B cell (primary cell): ENCODE data around the gene PPP6R3. TPM values are rescaled to one million over a fixed set of nuclear protein-coding genes. Genes with fewer than 3 reads are reported as not detected.
"Not testable (repeated sequence)": the region's sequence is repeated elsewhere in the genome, so short reads cannot be mapped to it uniquely, and the experiment has no call there.

Source experiments
- ATAC-seq: fragments of 200-7000 bp; cut with Tn5 transposase; one replicate; pipeline ENCODE4 v1.10.0; 2021; ENCODE audit warnings: low read depth, mild to moderate bottlenecking, moderate number of reproducible peaks, moderate library complexity
- CTCF ChIA-PET: fragments of 350-600 bp; sonication (Branson Sonifier 250); formaldehyde crosslinking; loops from one replicate; lab custom pipeline; 2021; ENCODE audit warnings: antibody characterized with exemption, inconsistent platforms; lab: Charles Lee
- POLR2A ChIA-PET: fragments of 350-600 bp; sonication (Branson Sonifier 250); formaldehyde crosslinking; loops from one replicate; lab custom pipeline; 2021; ENCODE audit warnings: antibody characterized with exemption; lab: Charles Lee
- DNase-seq: peaks from one replicate; pipeline ENCODE4 v3.0.0; 2013
- H2AFZ ChIP-seq: 2 replicates; pipeline ENCODE4 v1.6.1; 2012; ENCODE audit warnings: mild to moderate bottlenecking, low read depth, low read length; ENCODE audit not compliant: insufficient read depth, poor library complexity, severe bottlenecking
- H3K27ac ChIP-seq, 2 donors: 1 replicate in 1 of 2; 2 replicates in 1 of 2; pipeline ENCODE4 v1.5.1; 2012 to 2013; ENCODE audit warnings: low read length in 2 of 2, mild to moderate bottlenecking in 2 of 2, moderate library complexity in 1 of 2
- H3K27me3 ChIP-seq, 4 experiments: fragments of 200-600 bp in 1 of 4; sonication (generic) in 1 of 4; replicated peaks in 1 of 4; 1 replicate in 2 of 4; 2 replicates in 2 of 4; pipeline versions ENCODE4 v1.6.1 to v1.7.0; 2013 to 2016; ENCODE audit warnings: low read length in 3 of 4, mild to moderate bottlenecking in 2 of 4, mixed read lengths in 1 of 4, moderate library complexity in 1 of 4; ENCODE audit not compliant: insufficient read depth in 4 of 4, control insufficient read depth in 3 of 4; ENCODE audit errors: control extremely low read depth in 1 of 4
- H3K36me3 ChIP-seq, 2 experiments: replicated peaks in 1 of 2; 1 replicate in 1 of 2; 2 replicates in 1 of 2; pipeline versions ENCODE4 v1.6.1 to v1.7.1; 2013; ENCODE audit warnings: low read length in 1 of 2; ENCODE audit not compliant: insufficient read depth in 2 of 2, control insufficient read depth in 1 of 2; ENCODE audit errors: control extremely low read depth in 1 of 2, extremely low read depth in 1 of 2
- H3K4me1 ChIP-seq, 2 donors: fragments of 200-600 bp in 1 of 2; sonication (generic) in 1 of 2; 1 replicate in 1 of 2; 2 replicates in 1 of 2; pipeline versions ENCODE4 v1.5.1 to v1.6.1; 2013 to 2017; ENCODE audit warnings: low read length in 2 of 2; ENCODE audit not compliant: control insufficient read depth in 2 of 2, insufficient read depth in 2 of 2
- H3K4me2 ChIP-seq: replicated peaks from 2 replicates; pipeline ENCODE3; 2012; ENCODE audit warnings: mild to moderate bottlenecking, low read depth, low read length; ENCODE audit not compliant: poor library complexity, severe bottlenecking
- H3K4me3 ChIP-seq, 5 experiments: fragments of 200-600 bp in 1 of 5; sonication (generic) in 1 of 5; 1 replicate in 3 of 5; 2 replicates in 2 of 5; pipeline versions ENCODE4 v1.5.1 to v1.7.0; 2011 to 2016; ENCODE audit warnings: low read length in 4 of 5, mild to moderate bottlenecking in 4 of 5, low read depth in 2 of 5, control low read depth in 1 of 5, moderate library complexity in 1 of 5; ENCODE audit not compliant: insufficient read depth in 1 of 5; ENCODE audit errors: control extremely low read depth in 1 of 5, extremely low read depth in 1 of 5
- H3K79me2 ChIP-seq: fragments of 200-600 bp; sonication (generic); one replicate; pipeline ENCODE4 v1.6.0; 2016; ENCODE audit warnings: low read length; ENCODE audit not compliant: control insufficient read depth, insufficient read depth
- H3K9ac ChIP-seq: fragments of 200-600 bp; sonication (generic); 2 replicates; pipeline ENCODE4 v1.6.1; 2017; ENCODE audit warnings: mild to moderate bottlenecking, low read length, moderate library complexity
- H3K9me3 ChIP-seq, 3 donors: one replicate each; pipeline versions ENCODE4 v1.6.1 to v1.7.1; 2013; ENCODE audit warnings: low read length in 2 of 3; ENCODE audit not compliant: control insufficient read depth in 2 of 3, insufficient read depth in 1 of 3; ENCODE audit errors: control extremely low read depth in 1 of 3
- H4K20me1 ChIP-seq: 2 replicates; pipeline ENCODE4 v1.6.0; 2012; ENCODE audit warnings: mild to moderate bottlenecking, low read length; ENCODE audit not compliant: insufficient read depth, control insufficient read depth, poor library complexity, severe bottlenecking
- H3K27ac Mint-ChIP-seq: one replicate; pipeline ENCODE4 v1.8.0; 2021; ENCODE audit warnings: mixed read lengths
- H3K27me3 Mint-ChIP-seq: one replicate; pipeline ENCODE4 v1.8.0; 2021; ENCODE audit warnings: mixed read lengths
- H3K4me1 Mint-ChIP-seq: one replicate; pipeline ENCODE4 v1.8.0; 2021; ENCODE audit warnings: mixed read lengths
- H3K4me3 Mint-ChIP-seq: one replicate; pipeline ENCODE4 v1.8.0; 2021; ENCODE audit warnings: mixed read lengths
- H3K9me3 Mint-ChIP-seq: one replicate; pipeline ENCODE4 v1.8.0; 2022; ENCODE audit warnings: mixed read lengths; ENCODE audit not compliant: insufficient read depth
- EZH2 ChIP-seq: IDR thresholded peaks from 2 replicates; pipeline ENCODE4 v1.6.1; 2012; ENCODE audit warnings: borderline replicate concordance, low read depth, mild to moderate bottlenecking, moderate library complexity, low read length; ENCODE audit not compliant: insufficient read depth, poor library complexity, severe bottlenecking
- WGBS: methylation state at CpG from one replicate; pipeline ENCODE4 v1.1.5; 2013; ENCODE audit warnings: missing lambda C conversion rate; ENCODE audit not compliant: insufficient coverage; 5-methylcytosine and 5-hydroxymethylcytosine counted together
- intact Hi-C: fragments of 100-400 bp; cut with micrococcal nuclease; formaldehyde crosslinking; loops from one replicate; pipeline ENCODE4 v1.10.0; 2022
- polyA plus RNA-seq: library from polyadenylated mRNA; depleted of rRNA; stranded (reverse); fragments of >200 nt; gene quantifications from 2 replicates; pipeline ENCODE4 v1.2.3, GENCODE V29; 2012
- total RNA-seq, 2 donors: library from RNA; stranded (reverse); fragments of 120-200 nt in 1 of 2; gene quantifications; 1 replicate in 1 of 2; 2 replicates in 1 of 2; pipeline versions ENCODE4 v1.2.3 to v1.2.4, GENCODE V29; 2013 to 2022
- TF ChIP-seq, protein P1 (sequence below): fragments of 200-600 bp; IDR thresholded peaks from one replicate; pipeline ENCODE4 v1.8.0; 2022; ENCODE audit warnings: antibody characterized with exemption, mild to moderate bottlenecking

PPP6R3 gene
- total and polyA plus RNA-seq, 2 donors (not counting 1 experiment from before 2014, with no cell fraction given): 48.5 to 159 TPM

- Histone ChIP-seq H3K4me1 (peaks cover 53 to 54% of the 10 kb centered on the region in 2 donors), H3K9ac (no peak overlapping the region), H3K4me2 (peak overlapping the region; percentile 24), H3K9me3 (peaks cover 0 to 5% (median 0%) of the 10 kb centered on the region in 3 donors), H3K4me3 (no peak overlapping the region), H3K36me3 (peaks cover 3 to 10% of the 10 kb centered on the region in 2 experiments), H2AFZ (no peak overlapping the region), H4K20me1 (peaks cover 79% of the 10 kb centered on the region), H3K27me3 (no peaks in the 10 kb centered on the region), H3K79me2 (peaks cover 83% of the 10 kb centered on the region), H3K27ac (peak overlapping the region in 1 of 2 donors; percentile 17)
- TF ChIP-seq, protein P1, sequence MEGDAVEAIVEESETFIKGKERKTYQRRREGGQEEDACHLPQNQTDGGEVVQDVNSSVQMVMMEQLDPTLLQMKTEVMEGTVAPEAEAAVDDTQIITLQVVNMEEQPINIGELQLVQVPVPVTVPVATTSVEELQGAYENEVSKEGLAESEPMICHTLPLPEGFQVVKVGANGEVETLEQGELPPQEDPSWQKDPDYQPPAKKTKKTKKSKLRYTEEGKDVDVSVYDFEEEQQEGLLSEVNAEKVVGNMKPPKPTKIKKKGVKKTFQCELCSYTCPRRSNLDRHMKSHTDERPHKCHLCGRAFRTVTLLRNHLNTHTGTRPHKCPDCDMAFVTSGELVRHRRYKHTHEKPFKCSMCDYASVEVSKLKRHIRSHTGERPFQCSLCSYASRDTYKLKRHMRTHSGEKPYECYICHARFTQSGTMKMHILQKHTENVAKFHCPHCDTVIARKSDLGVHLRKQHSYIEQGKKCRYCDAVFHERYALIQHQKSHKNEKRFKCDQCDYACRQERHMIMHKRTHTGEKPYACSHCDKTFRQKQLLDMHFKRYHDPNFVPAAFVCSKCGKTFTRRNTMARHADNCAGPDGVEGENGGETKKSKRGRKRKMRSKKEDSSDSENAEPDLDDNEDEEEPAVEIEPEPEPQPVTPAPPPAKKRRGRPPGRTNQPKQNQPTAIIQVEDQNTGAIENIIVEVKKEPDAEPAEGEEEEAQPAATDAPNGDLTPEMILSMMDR: no peak
- TF ChIP-seq EZH2: no peak
- Mint-ChIP-seq H3K4me3 (peak overlapping the region; percentile 8), H3K27me3 (no peaks in the 10 kb centered on the region), H3K9me3 (no peaks in the 10 kb centered on the region), H3K27ac (peak overlapping the region; percentile 2), H3K4me1 (peaks cover 71% of the 10 kb centered on the region)
- ChIA-PET CTCF (interaction anchor here (0.7 kb wide), 1 partner anchor 11 kb away, joined by 4 read pairs; no protein-coding TSS in a partner anchor), POLR2A (interaction anchor here (0.6 kb wide), 1 partner anchor 15 kb away, joined by 3 read pairs; no protein-coding TSS in a partner anchor)
- ATAC-seq: no peak
- DNase-seq: no peak
- intact Hi-C loops: no loop called here
- WGBS: 83% methylated on average over 1 of the region's 1 CpG
These were observed 13.1 kb downstream of the PPP6R3 start for GRCh38 chr11:68473693-68474092.

- Histone ChIP-seq H3K79me2 (peaks cover 83% of the 10 kb centered on the region), H3K4me1 (peaks cover 38 to 42% of the 10 kb centered on the region in 2 donors), H4K20me1 (peaks cover 79% of the 10 kb centered on the region)
- CTCF ChIA-PET, POLR2A ChIA-PET, H3K27me3 Mint-ChIP-seq, H3K9ac ChIP-seq, H3K9me3 ChIP-seq, H3K27ac ChIP-seq, H3K4me2 ChIP-seq, H3K27ac Mint-ChIP-seq, H3K9me3 Mint-ChIP-seq, H2AFZ ChIP-seq, DNase-seq, intact Hi-C loops, H3K27me3 ChIP-seq, H3K4me3 Mint-ChIP-seq, ATAC-seq, H3K4me3 ChIP-seq, H3K36me3 ChIP-seq: not testable (repeated sequence)
- H3K4me1 Mint-ChIP-seq: peaks cover 67% of the 10 kb centered on the region
- 99% methylated on average over 31 of the region's 34 CpGs for WGBS
These were observed 15.1 kb downstream of the PPP6R3 start for GRCh38 chr11:68475626-68476025.
